A549 (cell line): Measurements from ENCODE around the gene HEG1. TPM values are rescaled to one million over a fixed set of nuclear protein-coding genes. Genes with fewer than 3 reads are reported as not detected.

ENCODE experiments used
- ATAC-seq, 2 experiments: fragments of 200-7000 bp in 1 of 2; fragments of >200 bp in 1 of 2; cut with Nextera tagmentation in 1 of 2; cut with Tn5 transposase in 1 of 2; 3 replicates each; pipeline versions ENCODE4 v1.8.0 to v1.9.1; 2018 to 2020; ENCODE audit warnings: mild to moderate bottlenecking in 1 of 2, moderate library complexity in 1 of 2
- CTCF ChIA-PET: fragments of 300-600 bp; sonication (Branson Sonifier 250); formaldehyde crosslinking; extraction: SDS; loops from one replicate; lab custom pipeline; 2021; ENCODE audit warnings: antibody characterized with exemption, inconsistent platforms; lab: Yijun Ruan, JAX
- POLR2A ChIA-PET: fragments of 350-600 bp; formaldehyde crosslinking; extraction: SDS; loops from one replicate; lab custom pipeline; 2021; ENCODE audit warnings: antibody characterized with exemption, inconsistent platforms; lab: Yijun Ruan, JAX
- DNase-seq, 2 experiments: peaks; one replicate each; pipeline versions ENCODE4 v3.0.0 to v3.0.0-alpha.2; 2011 to 2016; ENCODE audit warnings: low read depth in 1 of 2, low spot score in 1 of 2
- FAIRE-seq: peaks from 2 replicates; lab custom pipeline; 2011; peaks lifted over from hg19 to GRCh38; lab: Jason Lieb, UNC
- H3K27ac ChIP-seq, 2 experiments: fragments of >200 bp; sonication (Bioruptor Twin); formaldehyde crosslinking; 3 replicates each; pipeline ENCODE4 v1.5.1; 2016 to 2017
- H3K4me1 ChIP-seq: fragments of >200 bp; sonication (Bioruptor Twin); formaldehyde crosslinking; 3 replicates; pipeline ENCODE4 v1.6.1; 2016
- H3K4me2 ChIP-seq: fragments of >200 bp; sonication (Bioruptor Twin); formaldehyde crosslinking; 3 replicates; pipeline ENCODE4 v1.6.1; 2016
- H3K4me3 ChIP-seq: fragments of >200 bp; sonication (Bioruptor Twin); formaldehyde crosslinking; 3 replicates; pipeline ENCODE4 v1.5.1; 2016
- H3K9me3 ChIP-seq: fragments of >200 bp; sonication (Bioruptor Twin); formaldehyde crosslinking; 3 replicates; pipeline ENCODE4 v1.6.1; 2016
- ATOH8 ChIP-seq: fragments of 250-450 bp; sonication (Bioruptor Pico); IDR thresholded peaks from 2 replicates; pipeline ENCODE4 v1.5.0; 2020; ENCODE audit warnings: low read depth, mild to moderate bottlenecking, moderate library complexity
- BCL3 ChIP-seq: fragments of >200 bp; sonication (Bioruptor Twin); formaldehyde crosslinking; IDR thresholded peaks from 3 replicates; pipeline ENCODE4 v1.6.1; 2016
- CBX8 ChIP-seq: fragments of 200-600 bp; sonication (generic); IDR thresholded peaks from 2 replicates; pipeline ENCODE4 v1.6.1; 2016
- CEBPB ChIP-seq, 2 experiments: fragments of >200 bp in 1 of 2; sonication (Bioruptor Twin) in 1 of 2; formaldehyde crosslinking in 1 of 2; IDR thresholded peaks; 2 replicates each; pipeline ENCODE4 v1.6.1; 2012 to 2016
- CHD4 ChIP-seq: fragments of 200-600 bp; sonication (generic); IDR thresholded peaks from 2 replicates; pipeline ENCODE4 v1.6.1; 2016; ENCODE audit warnings: antibody characterized with exemption, mild to moderate bottlenecking, borderline replicate concordance
- E2F6 ChIP-seq: IDR thresholded peaks from 2 replicates; pipeline ENCODE4 v1.6.1; 2012; ENCODE audit warnings: low read depth, borderline replicate concordance
- EHF ChIP-seq: fragments of 250-450 bp; sonication (Bioruptor Pico); IDR thresholded peaks from 2 replicates; pipeline ENCODE4 v1.5.0; 2020; ENCODE audit warnings: mild to moderate bottlenecking
- EHMT2 ChIP-seq: fragments of 200-600 bp; sonication (generic); IDR thresholded peaks from 2 replicates; pipeline ENCODE4 v1.6.1; 2016; ENCODE audit warnings: antibody characterized with exemption, low read depth, mild to moderate bottlenecking, moderate library complexity
- ESRRA ChIP-seq: fragments of 150-350 bp; IDR thresholded peaks from 2 replicates; pipeline ENCODE4 v1.6.1; 2014; ENCODE audit warnings: mild to moderate bottlenecking, low read length, borderline replicate concordance
- FOSB ChIP-seq: fragments of 250-450 bp; sonication (Bioruptor Pico); IDR thresholded peaks from 2 replicates; pipeline ENCODE4 v1.5.0; 2020; ENCODE audit warnings: mild to moderate bottlenecking, moderate library complexity
- FOSL2 ChIP-seq, 2 experiments: fragments of 450-650 bp in 1 of 2; fragments of >200 bp in 1 of 2; sonication (Bioruptor Twin) in 1 of 2; formaldehyde crosslinking; IDR thresholded peaks; 2 replicates each; pipeline versions ENCODE4 v1.5.0 to v1.6.1; 2016 to 2020; ENCODE audit warnings: mild to moderate bottlenecking in 1 of 2, moderate library complexity in 1 of 2
- FOXS1 ChIP-seq: fragments of 250-450 bp; sonication (Bioruptor Pico); IDR thresholded peaks from 2 replicates; pipeline ENCODE4 v1.5.0; 2020; ENCODE audit warnings: mild to moderate bottlenecking, moderate library complexity
- GATA3 ChIP-seq: IDR thresholded peaks from 2 replicates; pipeline ENCODE4 v1.6.1; 2012; ENCODE audit warnings: borderline replicate concordance
- HOXB5 ChIP-seq: fragments of 250-450 bp; sonication (Bioruptor Pico); IDR thresholded peaks from 2 replicates; pipeline ENCODE4 v1.5.0; 2020; ENCODE audit warnings: mild to moderate bottlenecking, moderate library complexity
- JUN ChIP-seq, 2 experiments: fragments of >200 bp; sonication (Bioruptor Twin); formaldehyde crosslinking; IDR thresholded peaks; 2 replicates in 1 of 2; 3 replicates in 1 of 2; pipeline ENCODE4 v1.6.1; 2016 to 2017
- JUNB ChIP-seq: fragments of >200 bp; sonication (Bioruptor Twin); formaldehyde crosslinking; IDR thresholded peaks from 2 replicates; pipeline ENCODE4 v1.6.1; 2016
- KDM1A ChIP-seq: fragments of 200-600 bp; sonication (generic); IDR thresholded peaks from 2 replicates; pipeline ENCODE4 v1.6.1; 2016; ENCODE audit warnings: low read depth, mild to moderate bottlenecking
- MYC ChIP-seq: IDR thresholded peaks from 2 replicates; pipeline ENCODE4 v1.6.1; 2012; ENCODE audit warnings: mild to moderate bottlenecking, inconsistent platforms, low read length, improper control_type of control experiment, borderline replicate concordance
- NFE2L2 ChIP-seq: fragments of 150-350 bp; conservative IDR thresholded peaks from 2 replicates; pipeline ENCODE4 v1.6.1; 2014; ENCODE audit warnings: low read length
- PHF8 ChIP-seq: fragments of 200-600 bp; sonication (generic); IDR thresholded peaks from 2 replicates; pipeline ENCODE4 v1.6.1; 2016; ENCODE audit warnings: low read depth, mild to moderate bottlenecking, antibody characterized with exemption, moderate library complexity, borderline replicate concordance
- RAD21 ChIP-seq, 2 experiments: fragments of >200 bp in 1 of 2; sonication (Bioruptor Twin) in 1 of 2; formaldehyde crosslinking in 1 of 2; IDR thresholded peaks in 1 of 2; conservative IDR thresholded peaks in 1 of 2; 2 replicates in 1 of 2; 3 replicates in 1 of 2; pipeline ENCODE4 v1.6.1; 2012 to 2018; ENCODE audit warnings: inconsistent platforms in 1 of 2
- RCOR1 ChIP-seq: fragments of 150-350 bp; IDR thresholded peaks from 2 replicates; pipeline ENCODE4 v1.6.1; 2014; ENCODE audit warnings: antibody characterized with exemption, low read length, low read depth
- RFX5 ChIP-seq: fragments of 450-650 bp; IDR thresholded peaks from 2 replicates; pipeline ENCODE4 v1.7.1; 2014; ENCODE audit warnings: antibody characterized with exemption, mild to moderate bottlenecking, moderate library complexity
- RNF2 ChIP-seq: fragments of 200-600 bp; sonication (generic); IDR thresholded peaks from 2 replicates; pipeline ENCODE4 v1.6.1; 2016; ENCODE audit warnings: low read depth, mild to moderate bottlenecking, antibody characterized with exemption, moderate library complexity, borderline replicate concordance
- TFCP2L1 ChIP-seq: fragments of 250-450 bp; sonication (Bioruptor Pico); IDR thresholded peaks from 2 replicates; pipeline ENCODE4 v1.5.0; 2021; ENCODE audit warnings: mild to moderate bottlenecking
- USF2 ChIP-seq: fragments of 450-650 bp; IDR thresholded peaks from 2 replicates; pipeline ENCODE4 v1.6.1; 2014; ENCODE audit warnings: antibody characterized with exemption
- ZC3H11A ChIP-seq: fragments of 450-650 bp; IDR thresholded peaks from 2 replicates; pipeline ENCODE4 v1.6.1; 2014; ENCODE audit warnings: antibody characterized with exemption, mild to moderate bottlenecking
- ZFP36 ChIP-seq: fragments of 450-650 bp; IDR thresholded peaks from 2 replicates; pipeline ENCODE4 v1.6.1; 2014; ENCODE audit warnings: borderline replicate concordance; ENCODE audit not compliant: partially characterized antibody
- ZNF302 ChIP-seq: fragments of 250-450 bp; sonication (Bioruptor Pico); IDR thresholded peaks from 2 replicates; pipeline ENCODE4 v1.9.0; 2021; ENCODE audit warnings: inconsistent platforms, mild to moderate bottlenecking, moderate library complexity
- ZSCAN20 ChIP-seq: fragments of 250-450 bp; sonication (Bioruptor Pico); IDR thresholded peaks from 2 replicates; pipeline ENCODE4 v1.8.0; 2022; ENCODE audit warnings: mild to moderate bottlenecking, moderate library complexity
- WGBS: methylation state at CpG from one replicate; pipeline ENCODE4 v1.1.6; 2017; ENCODE audit errors: missing lambda C conversion rate; 5-methylcytosine and 5-hydroxymethylcytosine counted together
- polyA plus RNA-seq, 4 experiments: library from polyadenylated mRNA; depleted of rRNA in 3 of 4; stranded (reverse); fragments of >200 nt; fragmentation: RNase III in 1 of 4; extraction: RNeasy Plus Mini Kit Qiagen cat#74134 plus additional on column Dnase treatment in 1 of 4; gene quantifications; 2 replicates in 3 of 4; 3 replicates in 1 of 4; pipeline ENCODE4 v1.2.3, GENCODE V29; 2011 to 2017

Gene HEG1
- polyA plus RNA-seq, 2 of the 4 experiments (the other 2 are of a cell fraction) = 5.4 to 5.6 TPM

GRCh38 chr3:125077864-125078263 is 22.1 kb upstream of the HEG1 start:
- TF ChIP-seq PHF8 (no peak), CHD4 (no peak), RFX5 (no peak), JUNB (no peak), CBX8 (no peak), RNF2 (no peak), KDM1A (no peak), EHMT2 (no peak), ZC3H11A (no peak), FOXS1 (CRISPR knock-in tag) (no peak), CEBPB (IDR thresholded peaks at IDR 0.05) (no peak)
- H3K4me3 ChIP-seq = no peak overlapping the region
- 100% methylated on average over 1 of the region's 3 CpGs for WGBS
- H3K9me3 ChIP-seq = no peaks in the 10 kb centered on the region
- H3K27ac ChIP-seq = no peak overlapping the region
- DNase-seq (no peak), ATAC-seq (no peak), FAIRE-seq (no peak)
- ChIA-PET POLR2A (no interaction called here), CTCF (no interaction called here)
- peaks cover 12% of the 10 kb centered on the region for H3K4me1 ChIP-seq
- no peak overlapping the region for H3K4me2 ChIP-seq

GRCh38 chr3:125076464-125076863 is 20.7 kb upstream of the HEG1 start:
- FAIRE-seq (no peak), ATAC-seq (no peak)
- CTCF ChIA-PET = no interaction called here
- H3K4me1 ChIP-seq = peaks cover 12% of the 10 kb centered on the region
- 100% methylated on average over 1 of the region's 1 CpG for WGBS
- H3K4me2 ChIP-seq = no peak overlapping the region
- TF ChIP-seq BCL3 (no peak), ATOH8 (CRISPR knock-in tag) (no peak), CEBPB (IDR thresholded peaks at IDR 0.05) (no peak), FOSB (no peak), GATA3 (no peak), ZSCAN20 (no peak), MYC (no peak), TFCP2L1 (CRISPR knock-in tag) (no peak), CHD4 (no peak), USF2 (no peak), JUNB (no peak)
- TF ChIP-seq, all 56 proteins: peak for 0
- Histone ChIP-seq H3K27ac (no peak overlapping the region), H3K9me3 (no peaks in the 10 kb centered on the region), H3K4me3 (no peak overlapping the region)
- DNase-seq = no peak
- POLR2A ChIA-PET = no interaction called here

- Histone ChIP-seq H3K4me3 (no peak overlapping the region), H3K4me2 (no peak overlapping the region), H3K9me3 (no peaks in the 10 kb centered on the region), H3K27ac (no peak overlapping the region; a peak in 1 of 6 replicates), H3K4me1 (peaks cover 12% of the 10 kb centered on the region)
- FAIRE-seq = no peak
- peak; percentile 70 to 89; a peak in 3 of 6 replicates for ATAC-seq
- CTCF ChIA-PET = interaction anchor here (1.1 kb wide), 1 partner anchor 10 kb away, joined by 6 read pairs; no protein-coding TSS in a partner anchor
- TF ChIP-seq RAD21 (conservative IDR thresholded peaks at IDR 0.05 in 1 of 2, IDR thresholded peaks at IDR 0.05 in 1 of 2) (no peak), ZNF302 (no peak), NFE2L2 (no peak), HOXB5 (CRISPR knock-in tag) (no peak), FOSB (no peak), GATA3 (no peak), JUNB (no peak), CHD4 (no peak), FOXS1 (CRISPR knock-in tag) (no peak), FOSL2 (IDR thresholded peaks at IDR 0.05) (no peak), FOSL2 (CRISPR knock-in tag; IDR thresholded peaks at IDR 0.05) (no peak), E2F6 (no peak), JUN (IDR thresholded peaks at IDR 0.05) (no peak), ESRRA (no peak), TFCP2L1 (CRISPR knock-in tag) (no peak), EHF (CRISPR knock-in tag) (no peak), ZFP36 (no peak), RCOR1 (no peak)
- WGBS = 65% methylated on average over 3 of the region's 3 CpGs
- POLR2A ChIA-PET = no interaction called here
- DNase-seq = no peak
These were observed 19.9 kb upstream of the HEG1 start for GRCh38 chr3:125075738-125076137.
